ENCODE data around the gene TMEM179.

DNA sequence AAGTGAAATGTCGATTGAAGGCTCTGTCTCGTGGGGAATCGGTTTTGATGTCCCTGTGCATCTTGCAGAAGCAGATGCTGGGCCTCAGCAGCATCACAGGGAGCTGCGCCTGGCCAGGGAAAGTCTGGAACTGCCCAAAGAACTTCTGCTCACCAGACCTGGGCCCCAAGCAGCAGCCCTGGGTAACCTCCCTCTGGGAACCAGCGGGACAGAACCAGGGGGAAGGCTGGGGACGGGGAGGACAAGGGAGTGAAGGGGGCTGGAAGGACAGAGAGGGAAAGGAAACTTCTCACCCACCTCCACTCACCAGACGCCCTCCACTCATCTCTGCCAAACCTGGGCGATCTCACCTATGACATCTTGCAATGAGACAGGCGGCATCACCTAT lies 51.8 kb downstream of the TMEM179 start:
- TF ChIP-seq, protein P1, sequence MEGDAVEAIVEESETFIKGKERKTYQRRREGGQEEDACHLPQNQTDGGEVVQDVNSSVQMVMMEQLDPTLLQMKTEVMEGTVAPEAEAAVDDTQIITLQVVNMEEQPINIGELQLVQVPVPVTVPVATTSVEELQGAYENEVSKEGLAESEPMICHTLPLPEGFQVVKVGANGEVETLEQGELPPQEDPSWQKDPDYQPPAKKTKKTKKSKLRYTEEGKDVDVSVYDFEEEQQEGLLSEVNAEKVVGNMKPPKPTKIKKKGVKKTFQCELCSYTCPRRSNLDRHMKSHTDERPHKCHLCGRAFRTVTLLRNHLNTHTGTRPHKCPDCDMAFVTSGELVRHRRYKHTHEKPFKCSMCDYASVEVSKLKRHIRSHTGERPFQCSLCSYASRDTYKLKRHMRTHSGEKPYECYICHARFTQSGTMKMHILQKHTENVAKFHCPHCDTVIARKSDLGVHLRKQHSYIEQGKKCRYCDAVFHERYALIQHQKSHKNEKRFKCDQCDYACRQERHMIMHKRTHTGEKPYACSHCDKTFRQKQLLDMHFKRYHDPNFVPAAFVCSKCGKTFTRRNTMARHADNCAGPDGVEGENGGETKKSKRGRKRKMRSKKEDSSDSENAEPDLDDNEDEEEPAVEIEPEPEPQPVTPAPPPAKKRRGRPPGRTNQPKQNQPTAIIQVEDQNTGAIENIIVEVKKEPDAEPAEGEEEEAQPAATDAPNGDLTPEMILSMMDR (IDR thresholded peaks at IDR 0.05 in 4 of 5, conservative IDR thresholded peaks at IDR 0.05 in 1 of 5), result no peak
- no peak for TF ChIP-seq POLR2A (IDR thresholded peaks at IDR 0.05)
